ENCODE measurements around the gene KPNA6. TPM values are rescaled to one million over a fixed set of nuclear protein-coding genes. Genes with fewer than 3 reads are reported as not detected.

The KPNA6 gene
- polyA plus RNA-seq, 1 donor from 2014 or later, result 17.3 TPM

GRCh38 chr1:32204943-32205361 lies 97.1 kb downstream of the KPNA6 start:
- Histone ChIP-seq H3K9me2 (ENCODE audit: insufficient read depth, low read length) (no peaks in the 10 kb centered on the region), H3K9me3 (ENCODE audit: low read length) (no peaks in the 10 kb centered on the region), H3K79me2 (replicated peaks; ENCODE audit: insufficient read depth, low read length) (peaks cover 7% of the 10 kb centered on the region), H3K27me3 (ENCODE audit: insufficient read depth, low read depth, low read length) (no peaks in the 10 kb centered on the region), H3K9ac (ENCODE audit: low read length) (peak overlapping the region; percentile 79), H3K4me3 (ENCODE audit: low read length) (peak overlapping the region; percentile 76), H3F3A (ENCODE audit: insufficient read depth, low read length, poor library complexity, severe bottlenecking) (no peaks in the 10 kb centered on the region), H2AFZ (ENCODE audit: low read depth, low read length) (peak overlapping the region; percentile 40), H3K36me3 (ENCODE audit: insufficient read depth, low read length) (no peaks in the 10 kb centered on the region), H3K4me2 (ENCODE audit: low read length) (peak overlapping the region; percentile 68), H3K27ac (ENCODE audit: low read length) (peak overlapping the region; percentile 73), H4K20me1 (ENCODE audit: insufficient read depth) (no peaks in the 10 kb centered on the region)
- TF ChIP-seq EP300 (conservative IDR thresholded peaks at IDR 0.05; ENCODE audit: poor library complexity, severe bottlenecking) (no peak), POLR2AphosphoS5 (IDR thresholded peaks at IDR 0.05) (no peak), MXI1 (conservative IDR thresholded peaks at IDR 0.05; ENCODE audit: poor library complexity, severe bottlenecking) (no peak)

DNA sequence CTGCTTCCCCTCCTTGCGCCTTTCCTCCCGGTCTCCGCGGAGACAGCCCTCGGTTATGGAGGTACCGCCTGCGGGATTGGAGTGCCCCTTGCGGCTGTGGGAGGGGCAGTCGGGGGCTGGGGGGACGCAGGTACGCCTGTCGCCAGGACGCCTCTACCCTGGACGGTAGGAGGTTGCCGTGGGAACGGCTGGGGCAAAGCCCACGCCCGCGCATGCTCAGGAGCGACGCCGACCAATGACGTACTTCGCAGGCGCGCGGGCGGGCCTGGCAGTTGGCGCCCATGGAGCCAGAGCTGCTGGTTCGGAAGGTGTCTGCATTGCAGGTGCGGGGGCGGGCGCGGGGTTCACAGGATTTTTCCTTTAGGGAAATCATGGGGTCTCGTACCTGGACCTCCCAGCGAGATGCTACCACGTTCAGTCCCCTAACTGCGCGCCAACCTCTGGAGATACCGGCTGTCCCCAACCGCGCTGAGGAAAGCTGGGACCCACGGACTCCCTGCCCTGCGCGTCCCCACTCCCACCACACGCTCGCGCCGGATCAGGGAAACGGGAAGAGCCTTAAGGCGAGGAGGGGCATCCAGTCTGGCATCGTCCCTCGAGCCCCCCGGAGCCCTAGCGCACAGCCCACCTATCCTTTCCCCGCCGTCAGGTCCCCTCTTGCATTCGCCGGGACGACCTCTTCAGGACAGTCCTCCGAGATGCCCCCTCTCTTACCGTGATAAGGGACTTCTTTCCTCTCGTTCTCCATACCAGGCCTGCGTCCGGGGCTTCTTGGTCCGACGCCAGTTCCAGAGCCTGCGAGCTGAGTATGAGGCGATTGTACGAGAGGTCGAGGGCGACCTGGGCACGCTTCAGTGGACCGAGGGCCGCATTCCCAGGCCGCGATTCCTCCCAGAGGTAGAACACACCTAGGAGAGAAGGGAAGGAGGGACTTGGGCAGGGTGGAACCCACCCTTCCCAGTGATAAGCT lies 97.8 kb downstream of the KPNA6 start, which contains the start of gene IQCC:
IQCC (plus strand) TSS at position 271 of the 970 bp plus-strand sequence; CDS start at position 282, 11 bp downstream.
- Histone ChIP-seq H3K79me2 (replicated peaks; ENCODE audit: insufficient read depth, low read length) (peaks cover 7% of the 10 kb centered on the region), H3K4me2 (ENCODE audit: low read length) (peak within 1 kb of the TSS; percentile 94), H2AFZ (ENCODE audit: low read depth, low read length) (peak within 1 kb of the TSS; percentile 40), H3K36me3 (ENCODE audit: insufficient read depth, low read length) (no peaks in the 10 kb centered on the region), H3K9me3 (ENCODE audit: low read length) (no peaks in the 10 kb centered on the region), H3K9ac (ENCODE audit: low read length) (peak within 1 kb of the TSS; percentile 79), H3K4me3 (ENCODE audit: low read length) (peak within 1 kb of the TSS; percentile 76), H3F3A (ENCODE audit: insufficient read depth, low read length, poor library complexity, severe bottlenecking) (no peaks in the 10 kb centered on the region), H3K27ac (ENCODE audit: low read length) (peak within 1 kb of the TSS; percentile 73), H4K20me1 (ENCODE audit: insufficient read depth) (no peaks in the 10 kb centered on the region), H3K27me3 (ENCODE audit: insufficient read depth, low read depth, low read length) (no peaks in the 10 kb centered on the region), H3K9me2 (ENCODE audit: insufficient read depth, low read length) (no peaks in the 10 kb centered on the region)
- TF ChIP-seq RAD21 (conservative IDR thresholded peaks at IDR 0.05) (no peak), EP300 (conservative IDR thresholded peaks at IDR 0.05; ENCODE audit: poor library complexity, severe bottlenecking) (peak; percentile 53), POLR2AphosphoS5 (IDR thresholded peaks at IDR 0.05) (peak; percentile 95), MXI1 (conservative IDR thresholded peaks at IDR 0.05; ENCODE audit: poor library complexity, severe bottlenecking) (peak; percentile 77), EZH2 (IDR thresholded peaks at IDR 0.05; ENCODE audit: borderline replicate concordance, insufficient read depth, low read length, poor library complexity, severe bottlenecking) (no peak), TAF1 (IDR thresholded peaks at IDR 0.05; ENCODE audit: low read depth) (peak; percentile 59)
- TF ChIP-seq, protein P1, sequence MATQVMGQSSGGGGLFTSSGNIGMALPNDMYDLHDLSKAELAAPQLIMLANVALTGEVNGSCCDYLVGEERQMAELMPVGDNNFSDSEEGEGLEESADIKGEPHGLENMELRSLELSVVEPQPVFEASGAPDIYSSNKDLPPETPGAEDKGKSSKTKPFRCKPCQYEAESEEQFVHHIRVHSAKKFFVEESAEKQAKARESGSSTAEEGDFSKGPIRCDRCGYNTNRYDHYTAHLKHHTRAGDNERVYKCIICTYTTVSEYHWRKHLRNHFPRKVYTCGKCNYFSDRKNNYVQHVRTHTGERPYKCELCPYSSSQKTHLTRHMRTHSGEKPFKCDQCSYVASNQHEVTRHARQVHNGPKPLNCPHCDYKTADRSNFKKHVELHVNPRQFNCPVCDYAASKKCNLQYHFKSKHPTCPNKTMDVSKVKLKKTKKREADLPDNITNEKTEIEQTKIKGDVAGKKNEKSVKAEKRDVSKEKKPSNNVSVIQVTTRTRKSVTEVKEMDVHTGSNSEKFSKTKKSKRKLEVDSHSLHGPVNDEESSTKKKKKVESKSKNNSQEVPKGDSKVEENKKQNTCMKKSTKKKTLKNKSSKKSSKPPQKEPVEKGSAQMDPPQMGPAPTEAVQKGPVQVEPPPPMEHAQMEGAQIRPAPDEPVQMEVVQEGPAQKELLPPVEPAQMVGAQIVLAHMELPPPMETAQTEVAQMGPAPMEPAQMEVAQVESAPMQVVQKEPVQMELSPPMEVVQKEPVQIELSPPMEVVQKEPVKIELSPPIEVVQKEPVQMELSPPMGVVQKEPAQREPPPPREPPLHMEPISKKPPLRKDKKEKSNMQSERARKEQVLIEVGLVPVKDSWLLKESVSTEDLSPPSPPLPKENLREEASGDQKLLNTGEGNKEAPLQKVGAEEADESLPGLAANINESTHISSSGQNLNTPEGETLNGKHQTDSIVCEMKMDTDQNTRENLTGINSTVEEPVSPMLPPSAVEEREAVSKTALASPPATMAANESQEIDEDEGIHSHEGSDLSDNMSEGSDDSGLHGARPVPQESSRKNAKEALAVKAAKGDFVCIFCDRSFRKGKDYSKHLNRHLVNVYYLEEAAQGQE (IDR thresholded peaks at IDR 0.05; ENCODE audit: borderline replicate concordance), result peak; percentile 56
- TF ChIP-seq, protein P2, sequence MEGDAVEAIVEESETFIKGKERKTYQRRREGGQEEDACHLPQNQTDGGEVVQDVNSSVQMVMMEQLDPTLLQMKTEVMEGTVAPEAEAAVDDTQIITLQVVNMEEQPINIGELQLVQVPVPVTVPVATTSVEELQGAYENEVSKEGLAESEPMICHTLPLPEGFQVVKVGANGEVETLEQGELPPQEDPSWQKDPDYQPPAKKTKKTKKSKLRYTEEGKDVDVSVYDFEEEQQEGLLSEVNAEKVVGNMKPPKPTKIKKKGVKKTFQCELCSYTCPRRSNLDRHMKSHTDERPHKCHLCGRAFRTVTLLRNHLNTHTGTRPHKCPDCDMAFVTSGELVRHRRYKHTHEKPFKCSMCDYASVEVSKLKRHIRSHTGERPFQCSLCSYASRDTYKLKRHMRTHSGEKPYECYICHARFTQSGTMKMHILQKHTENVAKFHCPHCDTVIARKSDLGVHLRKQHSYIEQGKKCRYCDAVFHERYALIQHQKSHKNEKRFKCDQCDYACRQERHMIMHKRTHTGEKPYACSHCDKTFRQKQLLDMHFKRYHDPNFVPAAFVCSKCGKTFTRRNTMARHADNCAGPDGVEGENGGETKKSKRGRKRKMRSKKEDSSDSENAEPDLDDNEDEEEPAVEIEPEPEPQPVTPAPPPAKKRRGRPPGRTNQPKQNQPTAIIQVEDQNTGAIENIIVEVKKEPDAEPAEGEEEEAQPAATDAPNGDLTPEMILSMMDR (IDR thresholded peaks at IDR 0.05; ENCODE audit: poor library complexity, severe bottlenecking), result peak; percentile 26

Data from neural cell (in vitro differentiated cells).